ENCODE results near the gene USP17L15.
"Not testable (repeated sequence)": the region's sequence is repeated elsewhere in the genome, so short reads cannot be mapped to it uniquely, and the experiment has no call there.

USP17L15 gene

GRCh38 chr4:9262572-9262971 is 28.4 kb downstream of the USP17L15 start, which contains the start of gene USP17L21:
Gene USP17L21 (plus strand): TSS chr4:9262872. CDS start chr4:9262872, 0 bp downstream.
- H3K9ac ChIP-seq (ENCODE audit: insufficient read length, low read depth); H3K4me1 ChIP-seq (ENCODE audit: insufficient read depth, insufficient read length); H3K27me3 ChIP-seq (ENCODE audit: insufficient read depth, insufficient read length); H3K4me3 ChIP-seq (ENCODE audit: insufficient read length, low read depth); DNase-seq (ENCODE audit: low read depth, low spot score); H3K9me3 ChIP-seq (ENCODE audit: insufficient read depth, low read length); H3K36me3 ChIP-seq (ENCODE audit: insufficient read depth, insufficient read length, low read length): not testable (repeated sequence)

DNA sequence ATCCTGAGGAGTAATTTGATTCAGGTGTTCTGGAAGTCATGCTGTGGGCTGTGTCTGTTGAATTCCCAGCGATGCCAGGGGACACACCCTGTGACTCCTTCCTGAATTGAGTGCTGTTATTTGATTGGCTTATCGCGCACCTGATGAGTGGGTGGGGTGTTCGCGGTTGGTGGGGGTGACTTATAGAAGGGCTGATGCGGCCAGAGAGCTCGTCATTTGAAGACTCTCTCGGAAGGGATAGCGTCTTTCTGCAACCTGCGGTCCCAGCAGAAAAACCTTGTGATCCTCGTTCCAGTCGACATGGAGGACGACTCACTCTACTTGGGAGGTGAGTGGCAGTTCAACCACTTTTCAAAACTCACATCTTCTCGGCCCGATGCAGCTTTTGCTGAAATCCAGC is 33.1 kb downstream of the USP17L15 start, which contains the start of gene USP17L22:
Gene USP17L22 (plus strand): TSS at position 301 of the 400 bp plus-strand sequence. CDS start 0 bp downstream, at position 301.
- not testable (repeated sequence) for H3K4me1 ChIP-seq (ENCODE audit: insufficient read depth, insufficient read length); H3K36me3 ChIP-seq (ENCODE audit: insufficient read depth, insufficient read length, low read length); H3K4me3 ChIP-seq (ENCODE audit: insufficient read length, low read depth); H3K9me3 ChIP-seq (ENCODE audit: insufficient read depth, low read length); DNase-seq (ENCODE audit: low read depth, low spot score); H3K9ac ChIP-seq (ENCODE audit: insufficient read length, low read depth); H3K27me3 ChIP-seq (ENCODE audit: insufficient read depth, insufficient read length)

DNA sequence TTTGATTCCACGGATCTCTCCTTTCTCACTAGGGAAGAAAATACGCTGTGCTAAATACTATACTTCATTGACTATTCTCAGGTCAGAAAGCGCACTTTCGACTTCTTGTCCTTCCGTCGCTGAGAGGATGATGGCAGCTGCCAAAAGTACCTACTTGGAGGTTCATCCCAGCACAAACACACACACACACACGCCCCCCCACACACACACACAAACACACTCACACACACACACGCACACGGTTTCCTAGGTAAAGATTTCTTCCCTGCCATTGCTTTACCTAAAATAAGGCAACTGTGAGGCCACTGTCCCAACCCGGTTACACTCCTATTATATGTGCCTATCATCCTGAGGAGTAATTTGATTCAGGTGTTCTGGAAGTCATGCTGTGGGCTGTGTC is 37.5 kb downstream of the USP17L15 start:
- not testable (repeated sequence) for H3K9ac ChIP-seq (ENCODE audit: insufficient read length, low read depth); H3K4me1 ChIP-seq (ENCODE audit: insufficient read depth, insufficient read length); H3K27me3 ChIP-seq (ENCODE audit: insufficient read depth, insufficient read length); H3K4me3 ChIP-seq (ENCODE audit: insufficient read length, low read depth); DNase-seq (ENCODE audit: low read depth, low spot score); H3K9me3 ChIP-seq (ENCODE audit: insufficient read depth, low read length); H3K36me3 ChIP-seq (ENCODE audit: insufficient read depth, insufficient read length, low read length)
